GM12878 (cell line): Measurements from ENCODE around the gene TECR. TPM values are rescaled to one million over a fixed set of nuclear protein-coding genes. Genes with fewer than 3 reads are reported as not detected.

Experiments used
- ATAC-seq: fragments of 200-7000 bp; cut with Tn5 transposase; 3 replicates; pipeline ENCODE4 v1.9.1; 2020; ENCODE audit warnings: mild to moderate bottlenecking, moderate library complexity
- BruUV-seq: library from RNA; stranded (reverse); fragments of 400-500 nt; replicated peaks from 2 replicates; lab custom pipeline; 2021; lab: Mats Ljungman, UMichigan
- CTCF ChIA-PET: fragments of 300-600 bp; sonication (Branson Sonifier 250); formaldehyde crosslinking; extraction: SDS; loops from one replicate; lab custom pipeline; 2021; ENCODE audit warnings: inconsistent platforms; lab: Yijun Ruan, JAX
- POLR2A ChIA-PET: fragments of 350-600 bp; formaldehyde crosslinking; extraction: SDS; loops from one replicate; lab custom pipeline; 2021; ENCODE audit warnings: inconsistent platforms; lab: Charles Lee
- RAD21 ChIA-PET: fragments of 300-600 bp; sonication (Branson Sonifier 250); formaldehyde crosslinking; loops from one replicate; lab custom pipeline; 2023; ENCODE audit warnings: antibody characterized with exemption; ENCODE audit not compliant: unreplicated experiment; lab: Charles Lee
- SMC1A ChIA-PET: fragments of 300-600 bp; sonication (Branson Sonifier 250); formaldehyde crosslinking; loops from one replicate; lab custom pipeline; 2023; ENCODE audit not compliant: unreplicated experiment, uncharacterized antibody; lab: Charles Lee
- DNase-seq: peaks from one replicate; pipeline ENCODE4 v3.0.0-alpha.2; 2011; ENCODE audit warnings: low read depth, low spot score
- FAIRE-seq: peaks from 3 replicates; lab custom pipeline; 2011; peaks lifted over from hg19 to GRCh38; lab: Jason Lieb, UNC
- H2AFZ ChIP-seq: 2 replicates; pipeline ENCODE4 v1.6.0; 2011; ENCODE audit warnings: low read depth, low read length, control low read depth; ENCODE audit not compliant: control insufficient read depth
- H3K27ac ChIP-seq: 2 replicates; pipeline ENCODE4 v1.5.1; 2011; ENCODE audit warnings: control low read depth; ENCODE audit not compliant: control insufficient read depth, insufficient read depth
- H3K27me3 ChIP-seq, 2 experiments: replicated peaks in 1 of 2; 2 replicates each; pipeline versions ENCODE4 v1.6.0 to v1.6.1; 2011; ENCODE audit warnings: low read length in 1 of 2; ENCODE audit not compliant: control insufficient read depth in 2 of 2, insufficient read depth in 2 of 2
- H3K36me3 ChIP-seq, 2 experiments: 2 replicates each; pipeline ENCODE4 v1.5.1; 2011; ENCODE audit warnings: low read length in 1 of 2; ENCODE audit not compliant: control insufficient read depth in 2 of 2, insufficient read depth in 2 of 2
- H3K4me1 ChIP-seq: 2 replicates; pipeline ENCODE4 v1.6.1; 2011; ENCODE audit warnings: mild to moderate bottlenecking, low read length, moderate library complexity, mixed read lengths; ENCODE audit not compliant: control insufficient read depth, insufficient read depth
- H3K4me2 ChIP-seq: 2 replicates; pipeline ENCODE4 v1.6.0; 2011; ENCODE audit warnings: control low read depth; ENCODE audit not compliant: control insufficient read depth, insufficient read depth
- H3K4me3 ChIP-seq: fragments of 200-600 bp; sonication (generic); 2 replicates; pipeline ENCODE4 v1.5.1; 2016
- H3K79me2 ChIP-seq: 2 replicates; pipeline ENCODE4 v1.6.0; 2011; ENCODE audit warnings: low read length; ENCODE audit not compliant: control insufficient read depth, insufficient read depth
- H3K9ac ChIP-seq: 2 replicates; pipeline ENCODE4 v1.8.0; 2011; ENCODE audit warnings: low read length, control low read depth, mixed read lengths; ENCODE audit not compliant: control insufficient read depth, insufficient read depth
- H3K9me3 ChIP-seq: replicated peaks from 3 replicates; pipeline ENCODE4 v1.5.1; 2011; ENCODE audit warnings: mild to moderate bottlenecking, low read length; ENCODE audit not compliant: control insufficient read depth, insufficient read depth
- H4K20me1 ChIP-seq: 2 replicates; pipeline ENCODE4 v1.6.0; 2011; ENCODE audit not compliant: control insufficient read depth, insufficient read depth
- ATF7 ChIP-seq: fragments of 450-650 bp; IDR thresholded peaks from 2 replicates; pipeline ENCODE4 v1.6.1; 2016; ENCODE audit warnings: low read depth, mild to moderate bottlenecking
- CTCF ChIP-seq, 3 experiments: IDR thresholded peaks in 2 of 3; conservative IDR thresholded peaks in 1 of 3; 2 replicates each; pipeline ENCODE4 v1.5.1; 2011; ENCODE audit warnings: low read depth in 3 of 3, low read length in 3 of 3, mild to moderate bottlenecking in 3 of 3, control low read depth in 2 of 3, moderate library complexity in 2 of 3, inconsistent platforms in 1 of 3, mixed read lengths in 1 of 3; ENCODE audit not compliant: control insufficient read depth in 2 of 3, insufficient read depth in 1 of 3; ENCODE audit errors: extremely low read depth in 1 of 3
- MTA3 ChIP-seq: IDR thresholded peaks from 2 replicates; pipeline ENCODE4 v1.6.1; 2012; ENCODE audit warnings: low read length, inconsistent platforms, borderline replicate concordance
- NFYA ChIP-seq: IDR thresholded peaks from 2 replicates; pipeline ENCODE4 v1.6.1; 2011; ENCODE audit warnings: low read depth, mild to moderate bottlenecking, low read length, improper control_type of control experiment, borderline replicate concordance
- RAD21 ChIP-seq: IDR thresholded peaks from 2 replicates; pipeline ENCODE4 v1.6.1; 2011; ENCODE audit warnings: mild to moderate bottlenecking, low read depth, low read length, moderate library complexity; ENCODE audit not compliant: insufficient read depth
- SMC3 ChIP-seq: IDR thresholded peaks from 2 replicates; pipeline ENCODE4 v1.6.1; 2011; ENCODE audit warnings: low read length, improper control_type of control experiment, borderline replicate concordance
- YY1 ChIP-seq: IDR thresholded peaks from 2 replicates; pipeline ENCODE4 v1.6.1; 2011; ENCODE audit warnings: low read depth, mild to moderate bottlenecking, low read length
- WGBS: methylation state at CpG from one replicate; pipeline ENCODE4 v1.1.6; 2016; ENCODE audit warnings: low lambda C conversion rate; ENCODE audit not compliant: insufficient replicate concordance, insufficient coverage; ENCODE audit errors: missing lambda C conversion rate; 5-methylcytosine and 5-hydroxymethylcytosine counted together
- in situ Hi-C: fragments of 300-500 bp; cut with MboI; formaldehyde crosslinking; loops from 9 replicates; pipeline ENCODE4 v1.14.3; 2018; ENCODE audit warnings: mixed read lengths
- intact Hi-C: fragments of 100-400 bp; cut with micrococcal nuclease; formaldehyde crosslinking; loops from one replicate; pipeline ENCODE4 v1.14.2; 2022; ENCODE audit not compliant: unreplicated experiment
- polyA plus RNA-seq, 11 experiments: library from polyadenylated mRNA; depleted of rRNA in 4 of 11; unstranded in 6 of 11; stranded (reverse) in 5 of 11; fragments of >200 nt; fragmentation: Nextera tagmentation in 4 of 11; fragmentation: Illumina TruSeq in 1 of 11; extraction: Ambion mirVana in 4 of 11; extraction: Trizol in 1 of 11; gene quantifications; 1 replicate in 1 of 11; 2 replicates in 10 of 11; pipeline versions ENCODE4 v1.2.1 to v1.2.3, GENCODE V29; 2011 to 2016; ENCODE audit warnings: inconsistent platforms in 2 of 11, missing spikeins in 2 of 11, low read depth in 1 of 11
- total RNA-seq, 4 experiments: library from RNA; depleted of rRNA in 3 of 4; stranded (reverse); fragments of >200 nt in 3 of 4; fragmentation: Illumina TruSeq in 1 of 4; extraction: Trizol in 1 of 4; gene quantifications; 2 replicates each; pipeline versions ENCODE4 v1.2.1 to v1.2.3, GENCODE V29; 2013 to 2021
- TF ChIP-seq, protein P1 (sequence below): IDR thresholded peaks from 2 replicates; pipeline ENCODE4 v1.6.1; 2011; ENCODE audit warnings: low read depth, low read length, improper control_type of control experiment, borderline replicate concordance

TECR gene
- total and polyA plus RNA-seq, 10 of the 15 experiments (the other 5 are each of a cell fraction or from before 2014, with no cell fraction given), result 9.6 to 157 (median 64.2) TPM

DNA sequence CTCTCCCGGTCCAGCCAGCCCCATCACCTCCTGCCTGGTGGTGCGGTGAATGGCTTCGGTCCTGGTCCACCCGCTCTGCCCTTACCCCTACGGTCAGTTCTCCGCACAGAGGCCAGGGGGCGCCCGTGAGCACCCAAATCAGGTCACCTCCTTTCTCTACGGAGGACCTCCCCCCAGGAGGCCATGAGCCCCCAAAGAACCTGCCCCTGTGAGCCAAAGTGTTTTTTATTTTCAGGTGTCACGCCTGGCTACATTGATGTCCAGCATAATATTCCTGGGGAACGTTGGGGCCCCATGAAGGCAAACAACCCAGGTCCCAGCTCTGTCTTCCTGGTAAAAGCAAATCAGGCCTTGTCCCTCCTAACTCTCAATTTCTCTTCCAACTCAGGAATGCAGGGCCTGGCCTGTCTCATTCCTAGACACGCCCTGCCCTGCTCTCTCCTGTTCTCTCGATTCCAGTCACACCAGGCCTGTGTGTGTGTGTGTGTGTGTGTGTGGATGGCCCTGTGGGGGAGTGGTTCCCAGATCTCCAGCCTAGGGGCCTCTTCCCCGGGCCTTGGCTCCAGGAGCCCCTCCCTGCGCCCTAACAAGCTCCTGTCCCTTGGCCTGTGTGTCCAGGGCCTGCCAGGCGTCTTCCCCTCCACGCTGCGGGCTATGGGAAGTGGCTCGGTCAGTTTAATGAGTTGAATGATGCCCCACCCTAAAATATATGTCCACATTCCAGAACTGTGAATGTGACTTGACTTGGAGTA, 23.7 kb upstream of the TECR start:
- CTCF ChIA-PET, result interaction anchor here (1.0 to 5.3 kb wide), 8 partner anchors 9 to 369 kb away, joined by 3 to 41 read pairs (median 4); partner anchors contain the start of genes ASF1B, DNAJB1 and GIPC1
- WGBS, result 25% methylated on average over 19 of the region's 19 CpGs
- no peak overlapping the region for H3K9ac ChIP-seq
- POLR2A ChIA-PET, result no interaction called here
- no peaks in the 10 kb centered on the region for H3K79me2 ChIP-seq
- H3K4me2 ChIP-seq, result no peak overlapping the region
- H2AFZ ChIP-seq, result peak overlapping the region; percentile 80
- ATAC-seq, result peak; percentile 97
- H3K9me3 ChIP-seq, result no peaks in the 10 kb centered on the region
- H3K27me3 ChIP-seq, result no peaks in the 10 kb centered on the region
- intact Hi-C loops (no loop called here), in situ Hi-C loops (no loop called here)
- SMC1A ChIA-PET, result interaction anchor here (0.7 kb wide), 1 partner anchor 11 kb away, joined by 4 read pairs; no protein-coding TSS in a partner anchor
- no TSS peak for BruUV-seq
- H3K4me1 ChIP-seq, result peaks cover 4% of the 10 kb centered on the region; the same call in 1 of the 2 replicates
- H3K4me3 ChIP-seq, result no peak overlapping the region
- no peak for DNase-seq
- no peaks in the 10 kb centered on the region for H3K36me3 ChIP-seq
- RAD21 ChIA-PET, result no interaction called here
- no peak for TF ChIP-seq MTA3
- TF ChIP-seq YY1, result 0 out of 2 replicates have a peak, but pooled peaks have one; percentile 23
- peak; percentile 73 to 95 (median 85) for TF ChIP-seq CTCF (IDR thresholded peaks at IDR 0.05 in 2 of 3, conservative IDR thresholded peaks at IDR 0.05 in 1 of 3; ENCODE audit: control insufficient read depth in 2 of 3, extremely low read depth in 1 of 3, insufficient read depth in 1 of 3, low read depth in 3 of 3, low read length in 3 of 3)
- TF ChIP-seq NFYA, result no peak
- TF ChIP-seq, protein P1, sequence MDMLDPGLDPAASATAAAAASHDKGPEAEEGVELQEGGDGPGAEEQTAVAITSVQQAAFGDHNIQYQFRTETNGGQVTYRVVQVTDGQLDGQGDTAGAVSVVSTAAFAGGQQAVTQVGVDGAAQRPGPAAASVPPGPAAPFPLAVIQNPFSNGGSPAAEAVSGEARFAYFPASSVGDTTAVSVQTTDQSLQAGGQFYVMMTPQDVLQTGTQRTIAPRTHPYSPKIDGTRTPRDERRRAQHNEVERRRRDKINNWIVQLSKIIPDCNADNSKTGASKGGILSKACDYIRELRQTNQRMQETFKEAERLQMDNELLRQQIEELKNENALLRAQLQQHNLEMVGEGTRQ, result no peak
- TF ChIP-seq SMC3, result peak; percentile 38; the same call in 1 of the 2 replicates
- TF ChIP-seq ATF7, result no peak
- TF ChIP-seq RAD21, result peak; percentile 39; the same call in 1 of the 2 replicates
- H3K27ac ChIP-seq, result no peak overlapping the region
- peak; percentile 47 for FAIRE-seq
- H4K20me1 ChIP-seq, result no peaks in the 10 kb centered on the region
